Measurements from ENCODE around the gene CHCHD10.

GRCh38 chr22:23789121-23789520 is 21.3 kb upstream of the CHCHD10 start:
- TF ChIP-seq, protein P1, sequence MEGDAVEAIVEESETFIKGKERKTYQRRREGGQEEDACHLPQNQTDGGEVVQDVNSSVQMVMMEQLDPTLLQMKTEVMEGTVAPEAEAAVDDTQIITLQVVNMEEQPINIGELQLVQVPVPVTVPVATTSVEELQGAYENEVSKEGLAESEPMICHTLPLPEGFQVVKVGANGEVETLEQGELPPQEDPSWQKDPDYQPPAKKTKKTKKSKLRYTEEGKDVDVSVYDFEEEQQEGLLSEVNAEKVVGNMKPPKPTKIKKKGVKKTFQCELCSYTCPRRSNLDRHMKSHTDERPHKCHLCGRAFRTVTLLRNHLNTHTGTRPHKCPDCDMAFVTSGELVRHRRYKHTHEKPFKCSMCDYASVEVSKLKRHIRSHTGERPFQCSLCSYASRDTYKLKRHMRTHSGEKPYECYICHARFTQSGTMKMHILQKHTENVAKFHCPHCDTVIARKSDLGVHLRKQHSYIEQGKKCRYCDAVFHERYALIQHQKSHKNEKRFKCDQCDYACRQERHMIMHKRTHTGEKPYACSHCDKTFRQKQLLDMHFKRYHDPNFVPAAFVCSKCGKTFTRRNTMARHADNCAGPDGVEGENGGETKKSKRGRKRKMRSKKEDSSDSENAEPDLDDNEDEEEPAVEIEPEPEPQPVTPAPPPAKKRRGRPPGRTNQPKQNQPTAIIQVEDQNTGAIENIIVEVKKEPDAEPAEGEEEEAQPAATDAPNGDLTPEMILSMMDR (IDR thresholded peaks at IDR 0.05), result no peak
- TF ChIP-seq POLR2A (IDR thresholded peaks at IDR 0.05), result no peak
